ENCODE results near the gene HYDIN.
"Not testable (repeated sequence)": the region's sequence is repeated elsewhere in the genome, so short reads cannot be mapped to it uniquely, and the experiment has no call there.

The HYDIN gene

DNA sequence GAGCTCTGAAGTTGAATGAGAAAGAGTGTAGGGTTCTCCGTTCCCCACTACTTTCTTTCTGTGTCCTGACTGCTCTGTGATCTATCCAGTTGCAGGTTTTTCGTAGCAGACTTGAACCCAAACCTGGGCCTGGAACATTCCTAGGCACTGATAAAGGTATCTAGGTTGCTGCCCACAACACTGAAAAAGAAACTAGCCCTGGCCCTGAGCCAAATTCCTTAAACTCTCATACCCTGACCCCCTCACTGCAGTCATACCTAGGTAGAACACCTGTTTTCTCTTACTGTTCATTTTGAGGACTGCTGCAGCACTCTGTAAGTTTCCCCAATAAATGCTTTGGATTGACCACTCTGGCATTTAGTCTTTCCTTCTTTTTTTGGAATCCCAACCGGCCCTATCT, 5.4 kb downstream of the HYDIN start:
- no peak for DNase-seq (ENCODE audit: low spot score)

DNA sequence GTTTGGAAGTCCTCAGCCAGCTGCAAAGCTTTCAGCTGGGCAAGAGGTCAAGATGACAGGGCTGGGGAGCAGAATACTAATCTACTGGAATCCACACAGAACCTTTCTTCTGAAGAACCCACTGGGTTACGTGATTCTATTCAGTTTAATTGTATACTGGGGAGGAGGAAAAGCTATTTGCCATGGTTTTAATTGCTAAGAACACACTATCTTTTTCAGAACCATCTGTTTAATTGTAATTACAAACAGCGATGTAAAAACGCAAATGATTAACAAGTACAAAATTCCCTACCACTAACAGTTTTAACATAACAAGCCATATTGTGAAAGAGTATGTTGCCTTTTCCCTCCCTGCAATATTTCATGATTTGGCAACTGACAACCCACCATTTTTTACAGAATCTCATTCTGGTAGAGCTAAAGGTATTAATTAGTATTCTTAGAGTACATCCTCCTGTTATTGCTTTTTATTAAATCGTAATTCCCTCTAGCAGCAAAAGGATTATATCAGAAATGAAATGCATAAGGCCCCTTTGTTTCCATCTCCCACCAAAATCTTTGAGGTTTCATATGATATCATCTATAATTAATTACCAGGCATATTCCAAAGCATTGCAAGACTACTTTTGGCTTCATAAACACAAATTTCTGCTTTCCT, 12.1 kb downstream of the HYDIN start:
- no peak for DNase-seq (ENCODE audit: low spot score)

DNA sequence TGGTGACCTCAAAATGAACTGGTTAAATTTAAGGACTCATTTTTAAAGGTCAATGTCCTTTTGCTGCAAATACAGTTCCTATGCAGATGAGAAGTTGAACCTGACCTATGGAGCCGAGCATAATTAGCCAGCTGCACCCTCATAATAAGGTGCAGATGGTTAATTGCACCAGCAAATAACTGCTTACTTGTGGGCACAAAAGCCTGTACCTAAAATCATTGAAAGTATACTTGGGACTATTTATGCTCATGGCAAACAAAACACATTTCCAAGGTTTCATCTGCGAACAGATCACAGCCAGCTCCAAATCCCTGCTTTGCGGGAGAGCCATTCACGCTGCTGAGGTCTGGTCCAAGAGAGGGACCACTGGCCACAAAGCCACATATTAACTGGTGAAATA, 13.0 kb downstream of the HYDIN start:
- no peak for DNase-seq (ENCODE audit: low spot score)

DNA sequence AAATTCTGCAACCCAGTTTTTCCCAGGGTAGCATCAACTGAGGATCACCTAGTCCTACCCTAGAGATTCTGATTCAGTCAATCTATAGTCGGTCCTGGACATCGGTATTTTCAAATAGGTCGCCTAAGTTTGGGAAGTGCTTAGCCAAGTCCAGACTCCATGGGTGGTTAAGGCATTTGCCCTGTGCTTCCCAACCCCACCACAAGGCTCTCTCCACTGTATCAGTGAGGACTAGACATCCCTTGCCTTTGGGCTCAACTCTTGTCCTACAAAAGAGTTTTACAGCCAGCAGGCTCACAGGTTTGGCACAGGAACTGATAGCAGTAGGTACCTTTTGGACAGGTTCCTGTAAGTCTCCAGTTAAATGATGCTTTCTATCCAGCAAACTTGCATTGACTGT, 13.8 kb downstream of the HYDIN start:
- no peak for DNase-seq (ENCODE audit: low spot score)

DNA sequence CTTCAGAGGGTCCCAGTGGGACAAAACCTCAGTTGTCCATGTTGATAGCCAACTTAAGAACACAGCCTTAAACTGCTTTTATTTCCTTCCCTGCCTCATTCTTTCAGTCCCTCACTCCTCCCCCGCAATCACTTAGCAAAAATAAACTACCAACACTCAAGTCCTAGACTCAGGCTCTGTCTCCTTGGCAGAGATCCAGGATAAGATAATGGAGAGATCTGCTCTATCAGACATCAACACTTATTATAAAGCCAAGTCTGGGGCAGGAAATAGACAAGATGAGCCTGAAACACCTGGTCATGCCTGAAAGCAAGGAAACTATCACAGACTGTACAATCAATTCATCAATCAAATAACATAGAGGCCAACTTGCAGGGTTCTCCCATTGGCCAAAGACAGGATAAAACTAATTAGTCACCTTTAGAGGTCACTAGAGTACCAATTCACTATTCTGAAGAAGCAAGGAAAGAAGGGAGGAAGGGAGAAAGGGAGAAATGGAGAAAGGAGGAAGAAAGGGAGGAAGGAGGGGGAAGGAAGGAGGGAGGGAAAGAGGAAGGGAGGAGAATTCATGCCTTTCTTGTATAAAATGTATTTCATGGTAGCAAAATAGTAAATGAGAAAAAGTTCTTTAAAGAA, 15.7 kb downstream of the HYDIN start:
- no peak for DNase-seq (ENCODE audit: low spot score)

DNA sequence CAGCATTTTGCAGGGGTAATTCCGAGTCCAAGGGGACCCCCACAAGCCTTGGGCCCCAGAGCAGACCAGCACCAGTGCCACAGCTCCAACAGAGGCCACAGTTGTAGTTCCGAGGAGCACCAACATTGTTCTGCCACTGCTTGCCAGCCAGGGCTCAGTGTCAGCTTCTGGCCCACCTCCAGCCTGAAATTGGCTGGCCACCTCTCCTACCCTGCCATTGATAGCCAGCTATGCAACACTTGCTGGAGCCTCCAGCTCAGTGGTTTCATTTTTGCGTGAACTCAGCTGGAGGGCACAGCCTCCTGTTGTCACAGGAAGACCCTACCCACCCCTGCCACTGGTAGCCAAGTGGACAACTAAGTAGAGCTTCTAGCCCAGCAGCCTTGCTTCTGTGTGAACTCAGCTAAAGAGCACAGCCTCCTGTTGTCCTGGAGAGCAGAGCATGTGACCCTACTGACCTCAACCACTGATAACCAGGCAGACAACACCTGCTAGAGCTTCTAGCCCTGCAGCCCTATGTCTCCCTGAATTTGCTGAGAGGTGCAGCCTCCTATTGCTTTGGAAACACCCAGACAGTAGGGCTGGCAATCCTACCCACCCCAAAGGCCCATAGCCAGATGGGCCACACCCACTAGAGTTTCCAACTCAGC, 24.9 kb downstream of the HYDIN start:
- DNase-seq (ENCODE audit: low spot score) = no peak

DNA sequence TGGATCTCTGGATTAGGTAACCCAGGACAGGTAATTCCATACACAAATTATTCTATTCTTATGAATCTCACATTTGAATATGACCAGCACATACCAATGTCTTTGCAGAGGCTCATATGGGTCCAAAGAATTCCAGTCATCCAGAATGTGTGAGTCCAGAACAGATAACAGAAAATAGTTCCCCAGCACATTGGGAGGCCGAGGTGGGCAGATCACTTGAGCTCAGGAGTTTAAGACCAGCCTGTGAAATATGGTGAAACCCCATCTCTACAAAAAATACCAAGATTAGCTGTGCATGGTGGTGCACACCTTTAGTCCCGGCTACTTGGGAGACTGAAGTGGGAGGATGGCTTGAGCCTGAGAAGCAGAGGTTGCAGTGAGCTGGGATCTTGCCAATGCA, 26.9 kb downstream of the HYDIN start:
- DNase-seq (ENCODE audit: low spot score) = no peak

DNA sequence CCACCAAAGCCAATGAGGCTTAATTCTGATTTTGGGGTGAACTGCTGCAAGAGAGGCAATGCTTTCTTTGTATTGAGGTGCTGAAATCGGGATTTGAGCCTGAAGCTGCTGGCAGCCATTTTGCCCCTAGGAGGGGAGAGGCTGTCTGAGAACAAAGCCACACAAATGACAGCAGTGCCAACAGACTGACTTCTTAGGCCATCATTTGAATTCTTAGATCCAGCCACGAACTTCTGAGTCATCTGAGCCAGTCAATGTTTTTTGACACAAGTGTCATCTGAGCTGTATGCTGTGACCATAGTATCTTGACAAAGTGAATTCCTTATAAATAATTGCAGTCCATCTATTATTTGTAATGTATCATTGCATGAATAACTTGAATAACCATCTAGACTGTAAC, 29.0 kb downstream of the HYDIN start:
- DNase-seq (ENCODE audit: low spot score) = no peak

DNA sequence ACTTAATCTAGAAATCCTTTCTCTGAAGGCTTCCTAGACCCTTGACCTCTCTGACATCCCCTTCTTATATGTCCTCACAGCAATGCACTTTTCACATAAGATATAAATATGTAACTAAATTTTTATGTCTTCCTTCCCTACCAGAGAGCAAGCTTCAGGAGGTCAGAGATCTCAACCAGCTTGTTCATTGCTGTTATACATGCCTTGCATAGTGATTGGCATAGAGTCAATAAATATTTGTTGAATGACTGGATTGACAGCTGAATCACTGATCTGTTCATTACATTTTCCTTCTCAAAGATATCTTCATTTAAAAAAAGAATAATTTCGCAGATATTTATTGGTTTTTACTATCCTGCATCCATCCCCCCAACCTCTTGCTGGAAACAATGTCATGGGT, 29.5 kb downstream of the HYDIN start:
- no peak for DNase-seq (ENCODE audit: low spot score)

DNA sequence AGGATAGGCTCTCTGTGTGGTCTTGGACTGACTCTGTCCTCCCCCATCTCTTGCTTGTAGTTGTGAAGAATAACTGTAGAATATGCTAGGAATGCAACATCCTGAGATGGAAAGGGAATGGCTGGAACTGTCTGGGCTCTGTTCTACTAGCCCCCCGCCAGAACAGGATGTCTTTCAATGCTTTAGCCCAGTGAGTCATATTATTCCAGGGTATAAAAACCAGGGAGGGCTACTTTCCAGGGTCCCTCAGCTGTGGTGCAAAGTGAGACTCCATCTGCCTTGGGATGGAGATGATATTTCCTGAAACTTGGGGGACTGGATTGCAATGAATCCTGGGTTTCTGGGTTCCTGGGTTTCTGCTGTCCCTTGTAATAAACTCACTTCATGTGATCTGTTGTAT, 32.1 kb downstream of the HYDIN start:
- no peak for DNase-seq (ENCODE audit: low spot score)

DNA sequence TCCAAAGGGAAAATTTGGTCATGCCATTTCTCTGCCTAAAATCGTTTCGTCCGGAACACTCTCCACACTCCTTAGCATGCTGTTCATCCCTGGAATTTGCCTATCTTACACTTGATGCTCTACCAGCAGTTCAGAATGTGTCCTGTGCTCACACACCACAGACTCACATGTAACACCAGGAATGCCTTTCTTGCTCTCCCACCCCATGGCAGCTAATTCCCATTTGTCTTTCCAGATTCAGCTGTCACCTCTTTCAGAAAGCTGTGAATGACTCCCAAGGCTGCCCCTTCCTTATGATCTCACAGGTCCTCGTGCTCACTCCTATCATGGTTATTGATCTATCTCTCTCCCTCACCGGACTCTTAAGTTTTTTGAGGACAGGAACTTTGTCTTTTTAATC, 38.1 kb downstream of the HYDIN start:
- DNase-seq (ENCODE audit: low spot score) = no peak

DNA sequence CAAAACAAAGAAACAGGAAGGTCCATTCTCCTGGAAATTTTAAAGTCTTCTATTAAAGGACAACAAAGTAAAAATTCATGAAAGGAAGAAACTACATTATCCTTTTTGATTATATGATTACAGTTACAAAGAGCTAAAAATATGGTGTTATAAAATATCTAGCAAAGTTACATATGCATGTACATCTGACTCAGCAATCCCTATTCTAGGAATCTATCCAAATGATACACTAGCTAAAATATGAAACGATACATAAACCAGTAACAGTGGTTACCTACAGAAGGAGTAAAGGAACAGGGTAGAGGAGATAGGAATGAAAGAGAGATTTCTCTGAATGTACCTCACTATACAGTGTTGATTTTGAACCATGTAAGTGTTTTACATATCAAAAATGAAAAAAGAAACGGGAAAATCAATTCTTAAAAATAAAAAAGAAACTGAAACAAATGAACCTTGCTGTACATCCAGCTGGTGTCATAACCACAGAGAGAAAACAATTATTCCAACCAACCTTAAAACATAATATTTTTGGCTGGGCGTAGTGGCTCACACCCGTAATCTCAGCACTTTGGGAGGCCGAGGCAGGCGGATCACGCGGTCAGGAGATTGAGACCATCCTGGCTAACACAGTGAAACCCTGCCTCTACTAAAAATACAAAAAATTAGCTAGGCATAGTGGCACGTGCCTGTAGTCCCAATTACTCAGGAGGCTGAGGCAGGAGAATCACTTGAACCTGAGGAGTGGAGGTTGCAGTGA, 41.4 kb downstream of the HYDIN start:
- no peak for DNase-seq (ENCODE audit: low spot score)

DNA sequence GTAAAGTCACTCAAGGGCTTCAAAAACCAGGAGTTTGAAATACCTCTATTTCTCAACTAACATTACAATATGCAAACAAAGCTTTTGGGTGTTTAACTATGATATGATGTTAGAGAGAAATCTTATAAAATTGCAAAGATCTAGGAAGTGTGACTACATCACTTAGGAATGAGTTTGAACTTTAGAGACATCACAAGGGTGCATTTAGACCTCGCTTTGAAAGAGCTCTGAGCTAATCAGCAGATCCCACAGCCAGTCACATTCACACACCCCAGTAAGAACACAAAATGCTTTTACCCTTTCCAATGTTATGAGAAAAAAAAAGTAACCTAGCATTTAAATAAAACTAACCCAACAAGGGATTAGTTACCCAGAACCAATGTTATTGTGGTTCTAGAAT, 45.2 kb downstream of the HYDIN start:
- DNase-seq (ENCODE audit: low spot score) = no peak

DNA sequence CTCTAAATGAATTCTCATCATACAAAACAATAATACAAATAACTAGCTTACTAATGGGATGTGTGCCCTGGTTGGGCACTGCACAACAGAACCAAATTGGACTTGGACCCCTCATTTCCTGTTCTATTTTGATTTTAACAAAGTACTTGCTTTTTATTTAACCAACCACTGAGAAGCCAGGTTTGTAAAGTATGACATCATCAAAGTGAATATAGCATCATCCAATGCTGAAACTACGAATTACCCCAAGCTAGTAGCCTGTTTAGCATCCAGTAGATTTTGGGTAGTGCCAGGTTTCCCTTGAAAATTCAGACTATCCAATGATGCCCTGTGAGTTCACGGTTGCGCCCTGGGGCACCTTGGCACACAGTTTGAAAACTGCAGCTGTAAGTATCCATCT, 51.0 kb downstream of the HYDIN start:
- DNase-seq (ENCODE audit: low spot score) = no peak

DNA sequence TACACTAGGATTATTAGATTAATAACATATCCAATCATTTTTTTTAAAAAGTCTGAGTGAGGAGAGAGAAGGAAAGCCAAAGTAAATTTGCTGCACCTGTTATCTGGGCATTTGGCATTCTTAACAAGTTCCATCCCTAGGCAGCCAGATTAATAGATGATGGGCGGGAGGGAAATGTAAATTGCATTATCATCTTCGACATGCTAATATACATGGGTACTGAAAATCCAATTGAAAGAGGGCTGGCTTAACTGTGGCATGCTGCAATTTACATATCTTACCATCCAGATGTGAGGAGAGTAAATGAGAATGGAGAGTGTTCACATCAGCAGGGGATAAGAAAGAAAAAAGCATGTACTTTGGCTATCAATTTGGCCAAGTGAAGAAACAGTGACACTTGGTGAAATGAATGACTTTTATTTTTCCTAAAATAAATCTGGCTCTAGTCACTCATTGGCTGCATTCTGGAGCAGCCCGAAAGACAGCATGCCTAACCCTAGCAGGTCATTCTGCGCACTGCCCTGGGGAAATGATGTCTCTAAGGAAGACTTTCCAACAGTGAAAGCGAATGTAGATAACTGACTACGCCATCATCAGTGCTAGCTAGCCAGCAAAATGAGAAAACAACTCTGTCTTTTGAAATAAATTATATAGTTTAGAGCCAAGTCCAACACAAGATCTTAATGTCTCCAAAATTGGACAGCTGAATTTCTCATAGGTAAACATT, 57.9 kb downstream of the HYDIN start:
- no peak for DNase-seq (ENCODE audit: low spot score)

DNA sequence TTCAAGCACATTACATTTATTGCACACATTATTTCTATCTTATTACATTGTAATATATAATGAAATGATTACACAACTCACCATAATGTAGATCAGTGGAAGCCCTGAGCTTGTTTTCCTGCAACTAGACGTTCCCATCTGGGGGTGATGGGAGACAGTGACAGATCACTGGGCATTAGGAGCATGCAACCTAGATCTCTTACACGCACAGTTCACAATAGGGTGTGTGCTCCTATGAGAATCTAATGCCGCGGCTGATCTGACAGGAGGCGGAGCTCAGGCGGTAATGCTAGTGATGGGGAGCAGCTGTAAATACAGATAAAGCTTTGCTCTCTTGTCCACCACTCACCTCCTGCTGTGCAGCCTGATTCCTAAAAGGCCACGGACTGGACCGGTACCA, 69.5 kb downstream of the HYDIN start:
- DNase-seq (ENCODE audit: low spot score) = not testable (repeated sequence)

DNA sequence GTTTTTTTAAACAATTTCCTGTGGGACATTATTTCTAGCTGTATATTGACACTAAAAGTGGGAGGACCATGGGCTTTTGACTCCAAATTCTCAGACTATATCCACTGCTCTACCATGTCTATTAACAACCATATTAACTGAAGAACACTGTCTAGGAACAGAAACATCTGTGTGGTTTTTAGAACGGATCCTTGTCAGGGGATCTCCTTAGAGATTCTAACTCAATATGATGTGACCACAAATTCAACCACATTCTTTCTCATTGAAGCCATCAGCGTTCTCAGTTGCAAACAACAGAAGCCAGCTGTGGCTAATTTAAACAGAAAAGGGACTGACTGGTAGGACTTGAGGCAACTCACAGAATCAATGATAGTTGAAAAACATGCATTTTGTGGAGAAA, 73.2 kb downstream of the HYDIN start:
- DNase-seq (ENCODE audit: low spot score) = not testable (repeated sequence)

DNA sequence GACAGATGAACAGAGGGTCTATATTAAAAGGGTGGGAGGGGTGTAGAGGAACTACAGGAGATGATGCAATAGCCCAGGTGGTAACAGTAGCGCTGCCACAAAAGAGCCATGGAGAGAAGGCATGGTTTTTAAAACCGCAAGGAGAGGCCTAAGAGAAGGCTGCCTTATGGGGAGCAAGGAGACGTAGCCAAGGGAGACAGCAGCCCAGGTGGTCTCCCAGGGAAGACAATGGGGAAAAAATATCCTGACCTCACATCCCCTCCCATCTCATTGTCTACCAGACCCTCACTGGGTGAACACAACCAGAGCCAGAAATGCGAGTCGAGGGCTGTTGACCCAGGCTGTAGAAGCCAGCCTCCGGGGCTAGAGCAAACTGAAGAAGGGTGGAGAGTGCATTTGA, 77.2 kb downstream of the HYDIN start:
- not testable (repeated sequence) for DNase-seq (ENCODE audit: low spot score)

DNA sequence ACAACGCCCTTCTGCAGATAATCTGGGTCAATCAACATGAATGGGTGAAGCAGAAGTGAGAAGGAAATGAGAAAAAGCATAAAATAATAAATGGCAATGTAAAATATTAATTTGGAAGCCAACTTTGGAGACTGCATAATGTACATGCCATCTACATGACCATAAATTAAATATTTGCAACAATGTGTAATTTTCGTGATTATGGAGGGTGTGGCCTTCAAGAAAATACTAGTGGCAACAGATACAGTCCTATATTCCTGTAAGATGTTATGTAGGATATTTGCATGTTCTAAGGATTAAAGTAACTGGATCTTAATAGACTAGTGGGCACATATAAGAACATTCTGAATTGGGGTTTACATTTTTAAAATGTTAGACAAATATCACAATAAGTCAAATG, 78.9 kb downstream of the HYDIN start:
- DNase-seq (ENCODE audit: low spot score) = not testable (repeated sequence)

DNA sequence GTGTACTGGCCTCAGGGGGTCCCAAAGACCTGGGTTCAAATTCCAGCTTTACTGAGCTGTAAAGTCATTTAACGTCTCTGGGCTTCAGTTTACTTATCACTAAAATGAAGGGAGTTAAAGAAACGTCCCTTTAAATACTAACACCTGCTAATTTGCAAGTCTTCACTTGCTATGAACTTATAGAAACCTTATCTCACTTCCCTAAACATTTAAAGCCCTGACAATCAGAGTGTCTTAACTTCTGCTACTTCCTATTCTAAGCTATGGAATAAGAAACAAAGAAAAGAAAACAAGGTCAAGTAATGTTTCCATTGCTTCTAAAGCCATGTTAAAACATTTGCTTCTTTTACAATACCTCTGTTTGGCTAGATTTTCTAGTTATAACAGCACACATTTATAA, 87.3 kb downstream of the HYDIN start:
- DNase-seq (ENCODE audit: low spot score) = not testable (repeated sequence)

DNA sequence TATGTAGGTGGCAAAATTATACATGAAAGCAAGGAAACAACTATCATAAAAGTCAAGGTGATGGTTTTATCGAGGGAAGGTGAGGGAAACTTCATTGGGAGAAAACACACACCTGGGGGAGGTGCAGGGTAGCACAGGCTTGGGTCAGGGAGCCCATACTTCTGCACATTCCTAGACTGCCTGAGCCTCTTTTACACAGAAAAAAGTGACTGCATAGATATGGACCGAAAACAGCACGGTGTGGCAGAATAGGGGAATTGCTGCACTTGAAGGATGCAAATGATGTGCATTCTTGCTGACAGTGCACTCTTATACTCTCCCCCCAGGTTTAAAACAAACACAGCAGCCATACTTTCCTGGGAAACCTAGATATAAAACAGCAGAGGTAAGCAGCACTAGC, 120.0 kb downstream of the HYDIN start:
- DNase-seq (ENCODE audit: low spot score) = not testable (repeated sequence)

DNA sequence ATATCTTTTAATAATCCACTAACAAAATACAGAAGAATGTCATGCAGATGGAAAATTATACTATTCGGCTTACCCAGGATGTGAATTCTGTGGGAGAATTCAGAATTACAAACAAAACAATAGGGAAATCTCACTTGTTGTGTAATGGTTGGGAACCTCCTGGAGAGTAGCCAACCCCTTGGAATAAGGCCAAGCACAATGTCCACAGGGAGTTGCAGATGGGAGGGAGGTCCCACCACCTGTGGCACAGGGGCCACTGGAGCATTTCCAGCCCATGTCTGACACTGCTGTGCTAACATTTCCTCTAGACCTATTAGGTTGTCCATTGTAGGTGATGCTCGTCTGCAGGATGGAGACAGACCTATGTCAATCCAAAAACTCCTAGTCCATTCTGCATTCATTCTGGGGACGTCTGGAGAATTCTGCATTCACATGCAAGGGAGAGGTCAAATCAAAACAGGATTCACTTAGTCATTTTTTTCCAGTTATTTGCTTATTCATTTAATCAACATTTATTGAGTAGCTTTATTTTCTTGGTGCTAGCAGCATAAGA, 120.8 kb downstream of the HYDIN start:
- DNase-seq (ENCODE audit: low spot score) = not testable (repeated sequence)

All from hematopoietic multipotent progenitor cell treated with erythropoietin and hydrocortisone succinate and interleukin-3 and kit ligand, for 17 days (in vitro differentiated cells).